HG03521 (cell line): ENCODE results near the gene MARF1.

ENCODE experiments used
- ATAC-seq: cut with Tn5 transposase; IDR thresholded peaks from one replicate; pipeline ENCODE4 v1.9.1; 2021; ENCODE audit warnings: mild to moderate bottlenecking, moderate library complexity; ENCODE audit not compliant: unreplicated experiment

MARF1 gene

GRCh38 chr16:15601212-15601879 is 41.6 kb downstream of the MARF1 start:
- ATAC-seq = no peak

DNA sequence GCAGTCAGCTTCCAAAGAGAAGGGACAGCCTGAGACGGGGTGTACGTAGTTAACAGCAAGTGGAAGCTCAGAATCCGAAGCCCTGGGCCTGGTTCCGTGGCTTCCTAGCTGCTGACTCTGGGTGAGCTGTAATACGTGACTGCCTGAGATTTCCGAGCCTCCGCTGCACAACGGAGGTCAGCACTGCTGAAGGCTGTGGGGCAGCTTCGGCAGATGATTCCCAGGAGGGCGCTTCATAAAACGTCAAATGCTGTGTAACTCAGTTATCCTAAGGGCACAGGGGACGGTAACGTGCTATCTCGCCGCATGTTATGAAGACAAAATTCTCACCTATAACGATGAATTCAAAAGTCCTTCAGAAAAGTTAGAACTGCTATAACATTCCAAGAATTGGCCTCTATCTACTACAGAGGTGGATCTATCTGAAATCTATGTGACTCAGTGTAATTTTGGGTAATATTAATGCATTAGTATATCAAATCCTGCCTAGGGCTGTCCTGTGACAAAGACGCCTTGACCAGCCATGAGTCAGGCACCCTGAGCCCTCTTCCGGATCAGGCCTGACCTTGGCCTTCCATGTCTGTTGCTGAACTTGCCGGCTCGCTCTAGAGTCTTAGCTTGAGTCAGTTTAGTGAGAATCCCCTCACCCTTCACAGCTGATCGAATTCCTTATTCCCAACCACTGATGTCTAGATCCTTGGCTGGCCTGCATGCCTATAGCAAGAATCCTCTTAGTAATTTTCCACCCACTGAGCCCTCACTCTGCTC is 43.5 kb downstream of the MARF1 start:
- ATAC-seq = no peak

- no peak for ATAC-seq
Observed at GRCh38 chr16:15598648-15599190, 44.2 kb downstream of the MARF1 start.

DNA sequence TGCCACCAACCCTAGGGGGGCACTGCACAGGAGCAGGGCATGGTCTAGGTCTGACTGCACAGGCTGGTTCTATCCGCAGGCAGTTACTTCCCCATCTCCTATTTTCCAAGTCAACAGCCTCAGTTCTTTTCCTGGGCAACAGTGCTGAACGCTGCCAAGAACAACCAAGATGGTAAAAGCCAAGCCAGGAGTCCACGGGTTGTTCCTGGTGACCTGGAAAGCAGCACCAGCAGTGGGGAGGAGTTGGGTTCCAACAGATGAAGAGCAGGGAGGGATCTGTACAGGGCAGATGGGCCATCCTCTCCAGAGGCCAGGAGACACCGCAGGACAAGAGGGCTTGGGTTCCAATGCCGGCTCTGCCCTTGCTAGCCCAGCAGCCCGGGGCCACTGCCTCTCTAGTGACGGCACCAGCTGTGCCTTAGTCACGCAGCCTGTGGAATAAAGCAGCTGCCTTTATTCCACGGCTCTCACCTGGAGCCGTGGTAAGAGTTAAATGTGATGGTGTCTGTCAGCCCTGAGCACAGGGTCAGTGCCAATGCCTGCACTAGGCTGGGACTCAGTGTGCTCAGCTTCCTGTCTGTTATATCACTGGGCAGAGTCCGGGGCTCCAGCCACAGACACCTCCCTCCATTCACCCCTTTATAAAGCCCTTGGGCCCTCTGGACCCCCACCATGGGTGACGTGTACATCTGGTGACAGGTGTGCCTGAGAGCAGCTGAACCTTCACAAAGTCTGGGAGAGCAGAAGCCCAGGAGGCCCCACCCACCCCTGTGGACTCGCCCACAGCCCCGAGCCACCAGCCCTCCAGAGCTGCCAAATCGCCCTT is 44.9 kb downstream of the MARF1 start:
- no peak for ATAC-seq

DNA sequence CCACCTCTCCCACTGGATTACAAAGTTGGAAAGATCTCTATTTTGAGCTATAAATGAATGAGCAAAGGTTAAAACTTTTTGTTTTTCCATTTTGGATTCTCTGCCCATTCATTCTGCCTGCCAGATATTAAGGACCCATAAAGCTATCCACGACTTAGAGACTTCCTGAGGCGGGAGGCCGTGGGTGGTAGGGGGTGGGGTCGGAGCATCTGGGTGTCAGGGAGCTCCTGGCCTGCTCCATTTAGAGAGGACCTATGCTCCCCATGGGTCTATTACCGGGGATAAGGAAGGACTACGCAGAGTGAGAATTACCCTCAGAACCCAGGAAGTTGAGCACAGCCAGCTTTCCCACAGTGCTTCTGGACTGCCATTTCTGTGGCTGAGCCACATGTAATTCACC is 45.8 kb downstream of the MARF1 start:
- no peak for ATAC-seq

DNA sequence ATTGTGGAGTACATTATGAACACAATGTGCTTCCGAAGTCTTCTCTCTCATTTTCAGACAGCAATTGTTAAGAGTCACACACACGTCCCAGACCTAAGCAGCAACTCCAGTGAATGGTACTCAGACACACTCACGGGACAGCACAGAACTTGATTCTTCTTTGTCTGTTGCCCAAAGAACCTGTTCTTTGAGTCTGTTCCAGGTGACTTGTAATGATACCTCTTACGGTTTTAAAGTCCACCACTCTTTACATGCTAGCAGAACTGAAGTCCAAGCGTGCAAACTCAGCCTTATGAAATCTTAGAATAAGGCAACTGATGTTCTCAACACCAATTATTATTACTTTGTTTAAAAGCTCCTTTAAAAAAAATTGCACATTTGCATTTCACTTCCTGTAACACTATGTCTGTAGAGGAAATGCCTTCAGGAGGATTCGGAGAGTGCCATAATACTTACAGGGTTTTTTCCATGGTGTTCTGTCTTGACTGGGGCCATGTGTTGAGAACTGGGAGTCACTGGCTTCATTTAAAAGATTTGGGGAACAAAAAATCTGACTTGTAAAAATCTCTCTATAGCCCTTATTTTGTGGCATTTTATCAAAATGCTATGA is 48.1 kb downstream of the MARF1 start:
- ATAC-seq = no peak

DNA sequence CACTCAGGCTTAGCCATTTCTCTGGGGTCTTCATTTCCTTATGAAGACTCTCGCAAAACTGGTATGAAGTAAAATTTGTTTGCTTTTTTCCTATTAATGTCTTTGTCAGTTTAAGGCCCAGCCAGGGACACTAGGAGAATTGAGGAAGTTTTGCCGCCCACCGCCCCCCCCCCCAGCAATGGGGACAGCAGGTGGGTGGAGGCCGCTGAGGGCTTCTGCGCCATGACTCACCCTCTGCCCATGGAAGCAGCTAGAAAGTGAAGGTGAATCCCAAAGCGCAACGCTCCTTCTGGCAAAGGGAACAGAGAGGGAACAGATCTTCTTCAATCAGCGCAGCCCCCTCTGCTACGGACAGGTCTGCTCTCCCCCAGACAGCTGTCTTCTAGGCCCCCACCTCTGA is 49.7 kb downstream of the MARF1 start:
- ATAC-seq = no peak

DNA sequence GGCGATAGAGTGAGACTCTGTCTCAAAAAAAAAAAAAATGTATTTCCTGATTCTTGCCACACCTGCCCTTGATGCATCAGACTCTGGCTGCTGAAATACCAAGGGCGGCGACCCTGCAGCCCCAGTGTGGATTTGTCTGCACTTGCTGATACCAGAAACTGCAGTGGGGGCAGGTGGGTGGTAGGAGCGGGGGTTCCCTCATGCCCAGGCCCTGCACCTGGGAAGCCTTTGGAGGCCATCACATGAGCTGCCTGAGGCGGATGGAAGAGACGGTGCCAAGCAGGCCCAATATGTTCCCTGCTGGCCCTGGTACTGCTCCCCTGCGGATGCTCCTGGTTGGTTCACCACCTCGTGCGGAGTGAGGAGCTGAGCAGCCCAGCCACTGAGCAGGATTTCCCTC is 50.6 kb downstream of the MARF1 start:
- no peak for ATAC-seq

DNA sequence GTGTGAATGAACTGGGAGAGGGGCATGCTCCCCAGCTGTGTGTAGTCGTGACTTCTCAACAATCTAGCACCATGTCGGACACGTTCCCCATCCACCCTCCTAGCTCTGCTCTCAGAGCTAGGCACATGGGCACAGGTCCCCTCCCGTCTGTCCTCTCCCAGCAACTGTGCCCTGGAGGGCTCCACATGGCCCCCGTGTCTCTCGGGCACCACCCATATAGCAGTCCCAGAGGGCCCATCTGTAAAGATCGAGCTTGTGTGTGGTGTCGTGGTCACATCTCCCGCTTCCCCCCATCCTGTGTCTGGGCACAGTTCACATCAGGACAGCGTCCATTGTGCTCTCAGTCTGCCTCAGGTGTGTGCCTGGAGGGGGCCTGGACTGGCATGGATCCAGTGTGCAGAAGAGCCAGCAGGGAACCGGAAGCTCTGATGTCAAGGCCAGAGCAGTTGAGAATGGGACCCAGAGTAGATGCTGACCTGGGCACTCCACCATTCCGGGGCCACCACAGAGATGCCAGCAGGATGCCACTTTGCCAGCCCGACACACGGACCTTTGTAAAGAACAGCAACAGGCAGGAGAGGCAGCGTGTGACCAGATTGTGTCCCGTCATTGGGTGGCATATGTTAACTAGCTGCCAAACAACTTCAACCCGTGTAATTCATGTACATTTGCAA is 55.7 kb downstream of the MARF1 start:
- ATAC-seq = no peak

DNA sequence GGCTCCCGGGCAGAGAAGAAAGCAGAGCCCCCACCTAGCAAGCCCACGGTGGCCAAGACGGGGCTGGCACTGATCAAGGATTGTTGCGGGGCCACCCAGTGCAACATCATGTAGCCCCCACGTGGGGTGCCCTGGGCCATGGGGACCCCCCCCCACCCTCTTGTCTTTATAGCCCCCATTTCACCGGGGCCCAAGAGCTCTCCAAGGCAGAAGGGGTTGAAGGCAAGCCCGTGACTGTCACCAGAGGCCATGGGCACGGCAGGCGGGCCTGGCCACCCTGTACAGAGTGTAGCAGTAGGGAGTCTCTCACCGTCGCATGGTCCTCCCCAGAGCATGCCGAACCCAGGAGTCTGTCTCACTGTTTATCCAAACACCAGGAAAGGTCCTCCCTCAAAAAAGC is 56.2 kb downstream of the MARF1 start:
- no peak for ATAC-seq

DNA sequence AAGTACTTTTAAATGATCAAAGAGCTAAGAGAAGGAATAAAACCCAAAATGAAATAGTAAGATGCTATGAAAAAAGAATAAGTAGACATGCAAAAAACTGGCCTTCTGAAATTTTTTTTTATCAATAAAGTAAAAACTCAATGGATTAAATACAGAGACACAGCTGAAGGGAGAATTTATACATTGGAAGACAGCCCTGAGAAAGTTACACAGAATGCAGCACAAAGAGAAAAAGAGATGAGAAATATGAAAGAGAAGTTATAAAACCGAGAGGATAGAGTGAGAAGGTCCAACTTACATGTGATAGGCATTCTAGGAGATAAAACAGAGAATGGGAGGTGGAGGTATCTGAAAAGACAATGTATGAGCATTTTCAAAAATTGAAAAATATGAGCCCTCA is 57.0 kb downstream of the MARF1 start:
- ATAC-seq = no peak

- no peak for ATAC-seq
Observed at GRCh38 chr16:15583526-15583925, 59.4 kb downstream of the MARF1 start.

DNA sequence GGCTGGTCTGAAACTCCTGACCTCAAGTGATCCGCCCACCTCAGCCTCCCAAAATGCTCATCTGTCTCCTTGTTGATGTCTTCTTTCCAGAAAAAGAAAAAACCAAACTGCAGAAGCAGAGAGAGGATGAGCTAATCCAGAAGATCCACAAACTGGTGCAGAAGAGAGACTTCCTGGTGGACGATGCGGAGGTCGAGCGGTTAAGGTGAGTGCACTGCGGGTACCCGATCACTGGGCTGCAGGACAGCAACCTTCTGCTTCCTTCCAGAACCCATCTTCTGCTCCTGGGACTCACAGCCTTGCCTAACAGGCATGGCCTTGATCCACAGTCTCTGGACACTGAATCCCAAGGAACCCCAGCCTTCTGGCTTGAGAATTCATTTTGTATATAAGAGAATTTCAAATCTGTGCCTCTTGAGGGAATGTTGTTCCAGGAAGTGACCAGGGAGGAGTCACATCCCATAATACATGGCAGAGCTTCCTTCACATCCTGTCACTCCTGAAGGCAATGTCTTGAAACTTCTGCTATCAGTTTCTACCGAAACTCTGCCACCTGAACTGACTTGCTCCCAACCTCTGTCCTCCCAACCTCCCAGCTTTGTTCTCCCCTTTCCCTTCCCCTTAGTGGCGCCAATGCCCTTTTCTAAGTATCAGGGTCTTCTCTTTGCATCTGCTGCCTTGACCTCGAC is 61.7 kb downstream of the MARF1 start:
- no peak for ATAC-seq

- ATAC-seq = no peak
Observed at GRCh38 chr16:15578824-15579223, 64.1 kb downstream of the MARF1 start.

GRCh38 chr16:15576960-15577958 is 65.7 kb downstream of the MARF1 start:
- no peak for ATAC-seq

DNA sequence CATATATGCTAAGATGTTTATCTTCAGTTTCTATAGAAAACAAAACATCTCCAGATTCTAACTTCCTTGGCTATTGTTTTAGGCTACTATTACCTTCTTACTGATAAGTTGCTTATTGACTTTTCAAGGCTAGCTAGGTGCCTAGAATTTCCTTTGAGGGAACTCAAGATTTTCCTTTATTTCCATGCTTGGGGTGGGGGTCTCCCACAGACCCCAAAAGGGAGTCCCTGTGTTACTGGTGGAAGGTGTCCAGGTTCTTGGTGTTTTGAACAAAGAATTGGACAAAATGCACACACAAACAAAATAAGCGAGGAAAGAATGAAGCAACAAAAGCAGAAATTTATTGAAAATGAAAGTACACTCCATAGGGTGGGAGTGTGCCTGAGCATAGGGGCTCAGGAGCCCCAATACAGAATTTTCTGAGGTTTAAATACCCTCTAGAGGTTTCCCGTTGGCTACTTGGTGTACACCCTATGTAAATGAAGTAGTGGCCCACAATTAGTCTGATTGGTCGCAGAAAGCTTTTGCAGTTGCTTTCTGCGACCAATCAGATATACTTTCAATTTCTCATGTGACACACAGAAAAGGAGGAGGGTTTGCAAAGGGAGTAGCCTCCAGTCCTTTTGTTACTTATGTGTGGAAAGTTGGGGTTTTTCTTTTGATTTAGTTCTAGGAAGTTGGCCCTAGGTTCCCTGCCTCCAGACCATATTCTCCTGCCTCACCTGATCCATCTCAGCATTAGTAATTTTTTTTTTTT is 67.5 kb downstream of the MARF1 start:
- ATAC-seq = no peak

- ATAC-seq = no peak
Observed at GRCh38 chr16:15574614-15574948, 68.4 kb downstream of the MARF1 start.
